ENCODE data around the gene FMNL3. TPM values are rescaled to one million over a fixed set of nuclear protein-coding genes. Genes with fewer than 3 reads are reported as not detected.

FMNL3 gene
- total and polyA plus RNA-seq, 2 of the 13 experiments (the other 11 are each of a cell fraction or from before 2014, with no cell fraction given): 0.44 to 1.1 TPM

GRCh38 chr12:49661746-49662145, 45.5 kb downstream of the FMNL3 start:
- H3K27me3 ChIP-seq (ENCODE audit: control insufficient read depth in 1 of 2, insufficient read depth in 2 of 2, low read length in 2 of 2): peaks cover 0 to 2% of the 10 kb centered on the region in 2 experiments; a peak in 1 of 5 replicates
- no peak for DNase-seq (ENCODE audit: low spot score)
- H4K20me1 ChIP-seq (ENCODE audit: insufficient read depth, low read length): no peaks in the 10 kb centered on the region
- in situ Hi-C loops (cut with HindIII; ENCODE audit: extremely low pct_ligation_motif_present, low pct_unique_long_range_greater_than_20kb) (no loop called here), intact Hi-C loops (cut with micrococcal nuclease; ENCODE audit: unreplicated experiment) (no loop called here)
- ChIA-PET CTCF (ENCODE audit: low intra/inter-chr PET ratio, low total read pairs) (no interaction called here), POLR2A (no interaction called here)
- H3K27ac ChIP-seq (ENCODE audit: extremely low read length, insufficient read depth, low read length): no peak overlapping the region
- peaks cover 15% of the 10 kb centered on the region for H3K4me1 ChIP-seq (ENCODE audit: insufficient read depth, low read length)
- whole genome bisulfite sequencing (ENCODE audit: low lambda C conversion rate): 63% methylated on average over 3 of the region's 3 CpGs
- H3K9ac ChIP-seq (ENCODE audit: insufficient read depth, low read depth, low read length): no peak overlapping the region
- no peak for ATAC-seq
- H3K4me2 ChIP-seq (ENCODE audit: low read depth, low read length): no peak overlapping the region
- H3K4me3 ChIP-seq (replicated peaks in 1 of 3; ENCODE audit: insufficient read depth in 1 of 3, low read depth in 2 of 3, low read length in 3 of 3): no peak overlapping the region
- no TSS peak for BruUV-seq (replicated peaks)
- no peaks in the 10 kb centered on the region for H3K36me3 ChIP-seq (replicated peaks in 1 of 2; ENCODE audit: control insufficient read depth in 1 of 2, insufficient read depth in 2 of 2, low read length in 2 of 2)
- no peak for TF ChIP-seq HCFC1 (IDR thresholded peaks at IDR 0.05; ENCODE audit: low read depth, low read length)
- no peak for TF ChIP-seq THAP11 (CRISPR knock-in tag; IDR thresholded peaks at IDR 0.05)
- TF ChIP-seq ZNF766 (CRISPR knock-in tag; IDR thresholded peaks at IDR 0.05; ENCODE audit: borderline replicate concordance): no peak
- no peak for TF ChIP-seq HOXA9 (CRISPR knock-in tag; IDR thresholded peaks at IDR 0.05; ENCODE audit: borderline replicate concordance)
- TF ChIP-seq ZNF891 (CRISPR knock-in tag; IDR thresholded peaks at IDR 0.05): no peak
- no peak for TF ChIP-seq SPEN (CRISPR knock-in tag; IDR thresholded peaks at IDR 0.05; ENCODE audit: low read depth)
- H3K9me3 ChIP-seq (ENCODE audit: low read length): no peaks in the 10 kb centered on the region
- no peak for FAIRE-seq
- no peak overlapping the region for H2AFZ ChIP-seq (ENCODE audit: low read length)
- H3K79me2 ChIP-seq (ENCODE audit: insufficient read depth, low read length): no peaks in the 10 kb centered on the region

GRCh38 chr12:49661191-49661590, 46.0 kb downstream of the FMNL3 start:
- no peak for FAIRE-seq
- intact Hi-C loops (cut with micrococcal nuclease; ENCODE audit: unreplicated experiment): no loop called here
- H3K4me2 ChIP-seq (ENCODE audit: low read depth, low read length): no peak overlapping the region
- no peak overlapping the region for H3K9ac ChIP-seq (ENCODE audit: insufficient read depth, low read depth, low read length)
- no peak overlapping the region for H3K27ac ChIP-seq (ENCODE audit: extremely low read length, insufficient read depth, low read length)
- no peak for TF ChIP-seq GPBP1L1 (CRISPR knock-in tag; IDR thresholded peaks at IDR 0.05)
- no peak for TF ChIP-seq TAF15 (IDR thresholded peaks at IDR 0.05; ENCODE audit: low read depth, low read length, poor library complexity, severe bottlenecking)
- no peak for TF ChIP-seq SRSF1 (optimal IDR thresholded peaks at IDR 0.05; ENCODE audit: low read depth, low read length)
- ChIA-PET POLR2A (no interaction called here), CTCF (ENCODE audit: low intra/inter-chr PET ratio, low total read pairs) (no interaction called here)
- H3K36me3 ChIP-seq (replicated peaks in 1 of 2; ENCODE audit: control insufficient read depth in 1 of 2, insufficient read depth in 2 of 2, low read length in 2 of 2): no peaks in the 10 kb centered on the region
- no peaks in the 10 kb centered on the region for H3K79me2 ChIP-seq (ENCODE audit: insufficient read depth, low read length)
- no peak for DNase-seq (ENCODE audit: low spot score)
- H3K4me1 ChIP-seq (ENCODE audit: insufficient read depth, low read length): peaks cover 15% of the 10 kb centered on the region
- BruUV-seq (replicated peaks): no TSS peak
- in situ Hi-C loops (cut with HindIII; ENCODE audit: extremely low pct_ligation_motif_present, low pct_unique_long_range_greater_than_20kb): no loop called here
- no peak overlapping the region for H2AFZ ChIP-seq (ENCODE audit: low read length)
- H3K9me3 ChIP-seq (ENCODE audit: low read length): no peaks in the 10 kb centered on the region
- H3K27me3 ChIP-seq (ENCODE audit: control insufficient read depth in 1 of 2, insufficient read depth in 2 of 2, low read length in 2 of 2): peaks cover 0 to 3% of the 10 kb centered on the region in 2 experiments; a peak in 2 of 5 replicates
- 70% methylated on average over 3 of the region's 3 CpGs for WGBS (ENCODE audit: low lambda C conversion rate)
- no peak overlapping the region for H3K4me3 ChIP-seq (replicated peaks in 1 of 3; ENCODE audit: insufficient read depth in 1 of 3, low read depth in 2 of 3, low read length in 3 of 3)
- H4K20me1 ChIP-seq (ENCODE audit: insufficient read depth, low read length): no peaks in the 10 kb centered on the region
- ATAC-seq: no peak
